Smooth muscle cell (in vitro differentiated cells): ENCODE data around the gene NEIL1. TPM values are rescaled to one million over a fixed set of nuclear protein-coding genes. Genes with fewer than 3 reads are reported as not detected.

Experiments
- DNase-seq: peaks from one replicate; lab custom pipeline; 2025; ENCODE audit not compliant: unreplicated experiment; lab: John Stamatoyannopoulos, UW
- H2AFZ ChIP-seq: fragments of 200-600 bp; sonication (generic); 2 replicates; pipeline ENCODE4 v1.6.0; 2016; ENCODE audit warnings: antibody characterized with exemption, low read depth, mild to moderate bottlenecking
- H3F3A ChIP-seq: fragments of 200-600 bp; sonication (generic); 2 replicates; pipeline ENCODE4 v1.6.0; 2017; ENCODE audit warnings: antibody characterized with exemption, low read depth
- H3K27ac ChIP-seq: fragments of 200-600 bp; sonication (generic); 2 replicates; pipeline ENCODE4 v1.5.1; 2016; ENCODE audit warnings: low read depth, mild to moderate bottlenecking
- H3K27me3 ChIP-seq: fragments of 200-600 bp; sonication (generic); 2 replicates; pipeline ENCODE4 v1.6.1; 2016; ENCODE audit warnings: low read depth, mild to moderate bottlenecking
- H3K36me3 ChIP-seq: fragments of 200-600 bp; sonication (generic); 2 replicates; pipeline ENCODE4 v1.5.1; 2016; ENCODE audit warnings: low read depth
- H3K4me1 ChIP-seq: fragments of 200-600 bp; sonication (generic); 2 replicates; pipeline ENCODE4 v1.5.1; 2016; ENCODE audit warnings: low read depth
- H3K4me2 ChIP-seq: fragments of 200-600 bp; sonication (generic); 2 replicates; pipeline ENCODE4 v1.6.0; 2016; ENCODE audit warnings: mild to moderate bottlenecking
- H3K4me3 ChIP-seq: fragments of 200-600 bp; sonication (generic); 2 replicates; pipeline ENCODE4 v1.5.1; 2016; ENCODE audit warnings: mild to moderate bottlenecking
- H3K79me2 ChIP-seq: fragments of 200-600 bp; sonication (generic); 2 replicates; pipeline ENCODE4 v1.6.0; 2016; ENCODE audit warnings: low read depth, mild to moderate bottlenecking
- H3K9ac ChIP-seq: fragments of 200-600 bp; sonication (generic); 2 replicates; pipeline ENCODE4 v1.6.0; 2016; ENCODE audit warnings: low read depth
- H3K9me3 ChIP-seq: fragments of 200-600 bp; sonication (generic); replicated peaks from 2 replicates; pipeline ENCODE4 v1.5.1; 2016; ENCODE audit warnings: low read depth
- H4K20me1 ChIP-seq: fragments of 200-600 bp; sonication (generic); 2 replicates; pipeline ENCODE4 v1.6.0; 2016; ENCODE audit warnings: low read depth
- CTCF ChIP-seq: fragments of 200-600 bp; sonication (generic); IDR thresholded peaks from 2 replicates; pipeline ENCODE4 v1.5.1; 2017; ENCODE audit warnings: borderline replicate concordance, mild to moderate bottlenecking, antibody characterized with exemption; ENCODE audit not compliant: insufficient read depth, poor library complexity, severe bottlenecking
- WGBS: methylation state at CpG from one replicate; pipeline ENCODE4 v1.1.7; 2016; ENCODE audit warnings: low lambda C conversion rate; 5-methylcytosine and 5-hydroxymethylcytosine counted together
- polyA plus RNA-seq: library from polyadenylated mRNA; unstranded; fragments of >200 nt; fragmentation: Nextera tagmentation; extraction: Ambion mirVana; gene quantifications from 2 replicates; pipeline ENCODE4 v1.2.1, GENCODE V29; 2016
- total RNA-seq: library from RNA; depleted of rRNA; stranded (reverse); fragments of >200 nt; gene quantifications from 2 replicates; pipeline ENCODE4 v1.2.3, GENCODE V29; 2014

Gene NEIL1
- total and polyA plus RNA-seq, 2 experiments from 2014 or later: 2.5 to 15.1 TPM

GRCh38 chr15:75335313-75335704 lies 11.5 kb upstream of the NEIL1 start:
- no peaks in the 10 kb centered on the region for H3F3A ChIP-seq
- no peak overlapping the region for H3K27ac ChIP-seq
- H3K9ac ChIP-seq: peak overlapping the region; percentile 31
- peak overlapping the region; percentile 82 for H3K4me3 ChIP-seq
- H3K79me2 ChIP-seq: peaks cover 6% of the 10 kb centered on the region
- no peak for DNase-seq
- no peaks in the 10 kb centered on the region for H3K36me3 ChIP-seq
- peak overlapping the region; percentile 84 for H2AFZ ChIP-seq
- H3K4me2 ChIP-seq: peak overlapping the region; percentile 96
- no peaks in the 10 kb centered on the region for H4K20me1 ChIP-seq
- no peak for TF ChIP-seq CTCF
- H3K4me1 ChIP-seq: peaks cover 8% of the 10 kb centered on the region
- no peaks in the 10 kb centered on the region for H3K9me3 ChIP-seq
- WGBS: 58% methylated on average over 3 of the region's 3 CpGs
- H3K27me3 ChIP-seq: no peaks in the 10 kb centered on the region

GRCh38 chr15:75335705-75336355 lies 11.0 kb upstream of the NEIL1 start, which contains the start of gene COMMD4:
Gene COMMD4 (plus strand): TSS chr15:75336063. CDS start chr15:75336090, 27 bp downstream.
- Histone ChIP-seq H3F3A (no peaks in the 10 kb centered on the region), H3K9ac (peak within 1 kb of the TSS; percentile 84), H3K36me3 (no peaks in the 10 kb centered on the region), H3K4me2 (peak within 1 kb of the TSS; percentile 96), H3K27ac (peak within 1 kb of the TSS; percentile 47), H3K9me3 (no peaks in the 10 kb centered on the region), H3K79me2 (peaks cover 6% of the 10 kb centered on the region), H3K4me3 (peak within 1 kb of the TSS; percentile 82), H3K4me1 (peaks cover 8% of the 10 kb centered on the region), H3K27me3 (no peaks in the 10 kb centered on the region), H4K20me1 (no peaks in the 10 kb centered on the region), H2AFZ (peak within 1 kb of the TSS; percentile 84)
- DNase-seq: peak; percentile 75
- WGBS: 2% methylated on average over 33 of the region's 42 CpGs
- no peak for TF ChIP-seq CTCF

GRCh38 chr15:75338661-75339240 lies 8.1 kb upstream of the NEIL1 start:
- no peak for TF ChIP-seq CTCF
- H3K27ac ChIP-seq: no peak overlapping the region
- no peaks in the 10 kb centered on the region for H3K27me3 ChIP-seq
- 97% methylated on average over 11 of the region's 11 CpGs for WGBS
- H3K9ac ChIP-seq: no peak overlapping the region
- no peak overlapping the region for H3K4me3 ChIP-seq
- H3K79me2 ChIP-seq: peaks cover 6% of the 10 kb centered on the region
- no peaks in the 10 kb centered on the region for H3K36me3 ChIP-seq
- no peak for DNase-seq
- H3K9me3 ChIP-seq: no peaks in the 10 kb centered on the region
- no peaks in the 10 kb centered on the region for H4K20me1 ChIP-seq
- H3F3A ChIP-seq: no peaks in the 10 kb centered on the region
- H3K4me1 ChIP-seq: peaks cover 8% of the 10 kb centered on the region
- H3K4me2 ChIP-seq: no peak overlapping the region
- H2AFZ ChIP-seq: no peak overlapping the region
